Pancreas (tissue), 10 donors: ENCODE measurements around the gene ITPR1. TPM values are rescaled to one million over a fixed set of nuclear protein-coding genes. Genes with fewer than 3 reads are reported as not detected.

Experiments
- ATAC-seq, 4 donors: fragments of 200-7000 bp; cut with Tn5 transposase; one replicate each; pipeline versions ENCODE4 v1.8.0 to v1.9.1; 2020; ENCODE audit warnings: mild to moderate bottlenecking in 4 of 4, moderate library complexity in 4 of 4
- DNase-seq, 6 donors: peaks; one replicate each; pipeline ENCODE4 v3.0.0-alpha.2; 2020
- FAIRE-seq: peaks from 2 replicates; lab custom pipeline; 2012; peaks lifted over from hg19 to GRCh38; lab: Jason Lieb, UNC
- H3K27ac ChIP-seq, 4 donors: fragments of 200-600 bp; sonication (generic); 1 replicate in 3 of 4; 2 replicates in 1 of 4; pipeline versions ENCODE4 v1.5.0 to v1.8.0; 2020
- H3K27me3 ChIP-seq, 4 donors: fragments of 200-600 bp; one replicate each; pipeline ENCODE4 v1.8.0; 2021
- H3K36me3 ChIP-seq, 3 donors: fragments of 200-600 bp; sonication (generic) in 1 of 3; one replicate each; pipeline versions ENCODE4 v1.5.0 to v1.8.0; 2020 to 2021
- H3K4me1 ChIP-seq, 3 donors: fragments of 200-600 bp; one replicate each; pipeline ENCODE4 v1.8.0; 2021
- H3K4me3 ChIP-seq, 4 donors: fragments of 200-600 bp; sonication (generic) in 2 of 4; one replicate each; pipeline versions ENCODE4 v1.5.0 to v1.8.0; 2020 to 2021
- H3K9me3 ChIP-seq, 4 donors: fragments of 200-600 bp; one replicate each; pipeline ENCODE4 v1.8.0; 2021
- CTCF ChIP-seq, 4 donors: fragments of 200-600 bp; sonication (generic) in 3 of 4; IDR thresholded peaks; one replicate each; pipeline versions ENCODE4 v1.5.0 to v1.8.0; 2021; ENCODE audit warnings: antibody characterized with exemption in 4 of 4
- WGBS, 2 donors: extraction: QIAGEN DNeasy Blood & Tissue Kit; methylation state at CpG; one replicate each; pipeline ENCODE4 v1.1.7; 2013; 5-methylcytosine and 5-hydroxymethylcytosine counted together
- intact Hi-C, 3 donors: fragments of 100-400 bp; cut with DNase I; formaldehyde crosslinking; loops; one replicate each; pipeline versions ENCODE4 v1.11.1 to v1.14.2; 2022
- polyA plus RNA-seq, 2 donors: library from polyadenylated mRNA; stranded (reverse); fragments of 200-250 nt; gene quantifications; one replicate each; pipeline ENCODE4 v1.2.3, GENCODE V29; 2013
- total RNA-seq, 6 donors: library from RNA; stranded (reverse); fragmentation: NEBNext Ultra II Directional in 4 of 6; extraction: Animal tissue kit (Norgen Biotek cat#: 25700) in 4 of 6; gene quantifications; one replicate each; pipeline versions ENCODE4 v1.2.1 to v1.2.4, GENCODE V29; 2021 to 2023
- donor health status: healthy with polysubstance abuse.
- donor health status: DM: no; HTN: no; CAD: no; lungs with moderate emphysema.
- donor health status: DM: no; HTN: no; CAD: no.
- donor health status: control.
- donor health status: control.
- donor health status: Bipolar disorder and iron deficiency.
- donor health status: DM: yes; HTN: yes; CAD: no.
- donor health status: DM: no; HTN: no; CAD: no.
- donor health status: DM: no; HTN: no; CAD: no.
- donor health status: DM: yes; HTN: yes; CAD: no.

The ITPR1 gene
- total and polyA plus RNA-seq, 8 donors = 4.5 to 19.1 (median 10.1) TPM

- 91 to 95% methylated on average over 5 of the region's 5 CpGs for WGBS, 2 donors
- no peak overlapping the region for H3K27ac ChIP-seq
- TF ChIP-seq CTCF (IDR thresholded peaks at IDR 0.05) = no peak
- intact Hi-C loops = no loop called here
- peaks cover 0 to 8% (median 6%) of the 10 kb centered on the region in 3 donors for H3K4me1 ChIP-seq
- DNase-seq (no peak), ATAC-seq (no peak), FAIRE-seq (no peak)
- no peaks in the 10 kb centered on the region for H3K27me3 ChIP-seq
- no peak overlapping the region for H3K4me3 ChIP-seq
- no peaks in the 10 kb centered on the region for H3K9me3 ChIP-seq
- no peaks in the 10 kb centered on the region for H3K36me3 ChIP-seq
These were observed 362.5 kb downstream of the ITPR1 start for GRCh38 chr3:4855676-4856075.

GRCh38 chr3:4856136-4856535 is 363.0 kb downstream of the ITPR1 start:
- intact Hi-C loops = no loop called here
- no peaks in the 10 kb centered on the region for H3K9me3 ChIP-seq
- H3K4me1 ChIP-seq = peaks cover 0 to 8% (median 6%) of the 10 kb centered on the region in 3 donors
- TF ChIP-seq CTCF (IDR thresholded peaks at IDR 0.05) = no peak
- no peaks in the 10 kb centered on the region for H3K36me3 ChIP-seq
- ATAC-seq (peak in 1 of 4 donors; percentile 23), DNase-seq (no peak), FAIRE-seq (no peak)
- H3K27me3 ChIP-seq = no peaks in the 10 kb centered on the region
- WGBS, 2 donors = 21 to 33% methylated on average over 2 of the region's 2 CpGs
- no peak overlapping the region for H3K27ac ChIP-seq
- H3K4me3 ChIP-seq = no peak overlapping the region

- H3K27ac ChIP-seq = peak overlapping the region in 1 of 4 donors; percentile 5
- H3K4me1 ChIP-seq = peaks cover 0 to 8% (median 6%) of the 10 kb centered on the region in 3 donors
- H3K27me3 ChIP-seq = no peaks in the 10 kb centered on the region
- ATAC-seq (peak in 1 of 4 donors; percentile 13), DNase-seq (no peak), FAIRE-seq (no peak)
- H3K36me3 ChIP-seq = no peaks in the 10 kb centered on the region
- no peak overlapping the region for H3K4me3 ChIP-seq
- H3K9me3 ChIP-seq = no peaks in the 10 kb centered on the region
- intact Hi-C loops = no loop called here
- WGBS, 2 donors = 76 to 85% methylated on average over 4 of the region's 4 CpGs
- TF ChIP-seq CTCF (IDR thresholded peaks at IDR 0.05) = no peak
These were observed 363.4 kb downstream of the ITPR1 start for GRCh38 chr3:4856564-4856963.

DNA sequence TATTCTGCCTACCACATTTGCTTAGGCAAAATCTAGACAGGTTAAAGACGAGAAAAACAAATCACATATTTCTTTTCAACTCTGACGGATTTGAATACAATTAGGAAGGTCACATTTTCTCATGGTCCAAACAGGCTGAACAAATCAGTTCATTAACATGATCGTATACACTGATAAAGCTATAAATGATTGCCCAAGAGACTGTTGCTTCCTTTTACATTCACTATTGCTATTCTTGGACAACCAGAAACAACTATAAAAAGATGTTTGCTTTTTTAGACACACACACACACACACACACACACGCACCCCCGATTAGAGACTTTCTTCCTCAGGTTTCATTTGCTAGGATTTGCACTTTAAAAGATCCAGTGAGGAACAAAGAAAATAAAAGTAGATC is 363.8 kb downstream of the ITPR1 start:
- Histone ChIP-seq H3K4me1 (peaks cover 0 to 8% (median 6%) of the 10 kb centered on the region in 3 donors), H3K27ac (peak overlapping the region in 1 of 4 donors; percentile 5), H3K36me3 (no peaks in the 10 kb centered on the region), H3K27me3 (no peaks in the 10 kb centered on the region), H3K9me3 (no peaks in the 10 kb centered on the region), H3K4me3 (no peak overlapping the region)
- DNase-seq (no peak), ATAC-seq (peak in 3 of 4 donors; percentile 44 to 50 (median 48)), FAIRE-seq (no peak)
- WGBS, 2 donors = 50 to 55% methylated on average over 5 of the region's 5 CpGs
- TF ChIP-seq CTCF (IDR thresholded peaks at IDR 0.05) = no peak
- intact Hi-C loops = no loop called here

- TF ChIP-seq CTCF (IDR thresholded peaks at IDR 0.05) = no peak
- no peak overlapping the region for H3K27ac ChIP-seq
- peaks cover 0 to 8% (median 6%) of the 10 kb centered on the region in 3 donors for H3K4me1 ChIP-seq
- H3K9me3 ChIP-seq = no peaks in the 10 kb centered on the region
- no peak for ATAC-seq
- intact Hi-C loops = no loop called here
- H3K27me3 ChIP-seq = no peaks in the 10 kb centered on the region
- 85 to 86% methylated on average over 1 of the region's 1 CpG for WGBS, 2 donors
- no peak for FAIRE-seq
- H3K36me3 ChIP-seq = no peaks in the 10 kb centered on the region
- no peak for DNase-seq
- H3K4me3 ChIP-seq = no peak overlapping the region
These were observed 366.6 kb downstream of the ITPR1 start for GRCh38 chr3:4859788-4860187.
